Measurements from ENCODE around the gene EEF1A2. TPM values are rescaled to one million over a fixed set of nuclear protein-coding genes. Genes with fewer than 3 reads are reported as not detected.

Gene EEF1A2
- total and polyA plus RNA-seq, 12 donors, result 59.5 to 407 (median 139) TPM

DNA sequence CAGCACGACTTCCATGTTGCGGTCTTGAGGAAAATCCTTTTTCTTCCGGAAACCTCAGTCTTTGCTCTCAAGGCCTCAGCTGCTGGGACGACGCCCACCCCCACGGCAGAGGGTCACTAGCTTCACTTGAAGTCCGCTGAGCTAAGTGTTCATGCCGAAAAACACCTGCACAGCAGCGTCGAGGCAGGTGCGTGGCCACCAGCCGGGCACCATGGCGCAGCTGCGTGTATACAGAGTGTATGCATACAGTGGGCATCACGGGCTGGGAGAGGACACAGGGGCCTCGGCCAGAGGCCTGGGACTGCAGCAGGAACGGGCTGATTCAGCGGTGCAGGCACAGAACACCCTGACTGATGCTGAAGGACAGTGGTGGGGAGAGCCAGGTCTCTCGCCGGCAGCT is 46.5 kb downstream of the EEF1A2 start:
- Histone ChIP-seq H3K4me1 (replicated peaks in 1 of 2) (no peaks in the 10 kb centered on the region), H3K9me3 (replicated peaks in 1 of 3) (no peaks in the 10 kb centered on the region), H3K27me3 (peaks cover 15% of the 10 kb centered on the region), H3K36me3 (replicated peaks in 1 of 2) (no peaks in the 10 kb centered on the region), H3K27ac (peak overlapping the region in 1 of 5 donors; percentile 74), H3K4me3 (no peak overlapping the region)
- TF ChIP-seq POLR2A (IDR thresholded peaks at IDR 0.05), result no peak
- TF ChIP-seq, protein P1, sequence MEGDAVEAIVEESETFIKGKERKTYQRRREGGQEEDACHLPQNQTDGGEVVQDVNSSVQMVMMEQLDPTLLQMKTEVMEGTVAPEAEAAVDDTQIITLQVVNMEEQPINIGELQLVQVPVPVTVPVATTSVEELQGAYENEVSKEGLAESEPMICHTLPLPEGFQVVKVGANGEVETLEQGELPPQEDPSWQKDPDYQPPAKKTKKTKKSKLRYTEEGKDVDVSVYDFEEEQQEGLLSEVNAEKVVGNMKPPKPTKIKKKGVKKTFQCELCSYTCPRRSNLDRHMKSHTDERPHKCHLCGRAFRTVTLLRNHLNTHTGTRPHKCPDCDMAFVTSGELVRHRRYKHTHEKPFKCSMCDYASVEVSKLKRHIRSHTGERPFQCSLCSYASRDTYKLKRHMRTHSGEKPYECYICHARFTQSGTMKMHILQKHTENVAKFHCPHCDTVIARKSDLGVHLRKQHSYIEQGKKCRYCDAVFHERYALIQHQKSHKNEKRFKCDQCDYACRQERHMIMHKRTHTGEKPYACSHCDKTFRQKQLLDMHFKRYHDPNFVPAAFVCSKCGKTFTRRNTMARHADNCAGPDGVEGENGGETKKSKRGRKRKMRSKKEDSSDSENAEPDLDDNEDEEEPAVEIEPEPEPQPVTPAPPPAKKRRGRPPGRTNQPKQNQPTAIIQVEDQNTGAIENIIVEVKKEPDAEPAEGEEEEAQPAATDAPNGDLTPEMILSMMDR (IDR thresholded peaks at IDR 0.05), result no peak
- 77 to 89% (median 81%) methylated on average over 5 to 20 of the region's 20 CpGs for WGBS, 4 donors
- DNase-seq, result no peak
- intact Hi-C loops (cut with DNase I), result no loop called here

DNA sequence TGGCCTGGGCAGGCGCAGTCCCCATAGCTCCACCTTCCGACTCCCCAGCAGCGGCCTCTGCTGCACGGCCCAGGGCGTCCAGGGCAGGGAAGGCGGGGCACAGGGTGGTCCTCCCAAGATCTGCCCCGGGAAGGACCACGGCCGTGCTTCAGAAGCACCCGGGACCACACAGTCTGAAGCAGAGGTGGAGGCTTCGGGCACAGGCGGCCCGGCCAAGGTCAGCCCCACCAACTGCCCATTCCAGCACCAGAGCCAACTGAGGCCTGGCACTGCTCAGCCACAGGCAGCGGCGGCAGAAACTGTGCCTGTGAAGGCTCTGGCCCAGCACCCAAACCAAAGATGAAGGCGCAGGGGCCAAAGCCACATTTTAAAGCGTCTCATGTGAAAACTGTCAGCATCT is 47.1 kb downstream of the EEF1A2 start:
- no peaks in the 10 kb centered on the region for H3K36me3 ChIP-seq (replicated peaks in 1 of 2)
- intact Hi-C loops (cut with DNase I), result no loop called here
- H3K4me1 ChIP-seq (replicated peaks in 1 of 2), result no peaks in the 10 kb centered on the region
- no peak overlapping the region for H3K27ac ChIP-seq
- 83 to 100% (median 91%) methylated on average over 4 to 17 of the region's 17 CpGs for WGBS, 4 donors
- no peak overlapping the region for H3K4me3 ChIP-seq
- peaks cover 13% of the 10 kb centered on the region for H3K27me3 ChIP-seq
- no peaks in the 10 kb centered on the region for H3K9me3 ChIP-seq (replicated peaks in 1 of 3)
- TF ChIP-seq, protein P1 (IDR thresholded peaks at IDR 0.05), result no peak
- no peak for TF ChIP-seq POLR2A (IDR thresholded peaks at IDR 0.05)
- DNase-seq, result no peak

DNA sequence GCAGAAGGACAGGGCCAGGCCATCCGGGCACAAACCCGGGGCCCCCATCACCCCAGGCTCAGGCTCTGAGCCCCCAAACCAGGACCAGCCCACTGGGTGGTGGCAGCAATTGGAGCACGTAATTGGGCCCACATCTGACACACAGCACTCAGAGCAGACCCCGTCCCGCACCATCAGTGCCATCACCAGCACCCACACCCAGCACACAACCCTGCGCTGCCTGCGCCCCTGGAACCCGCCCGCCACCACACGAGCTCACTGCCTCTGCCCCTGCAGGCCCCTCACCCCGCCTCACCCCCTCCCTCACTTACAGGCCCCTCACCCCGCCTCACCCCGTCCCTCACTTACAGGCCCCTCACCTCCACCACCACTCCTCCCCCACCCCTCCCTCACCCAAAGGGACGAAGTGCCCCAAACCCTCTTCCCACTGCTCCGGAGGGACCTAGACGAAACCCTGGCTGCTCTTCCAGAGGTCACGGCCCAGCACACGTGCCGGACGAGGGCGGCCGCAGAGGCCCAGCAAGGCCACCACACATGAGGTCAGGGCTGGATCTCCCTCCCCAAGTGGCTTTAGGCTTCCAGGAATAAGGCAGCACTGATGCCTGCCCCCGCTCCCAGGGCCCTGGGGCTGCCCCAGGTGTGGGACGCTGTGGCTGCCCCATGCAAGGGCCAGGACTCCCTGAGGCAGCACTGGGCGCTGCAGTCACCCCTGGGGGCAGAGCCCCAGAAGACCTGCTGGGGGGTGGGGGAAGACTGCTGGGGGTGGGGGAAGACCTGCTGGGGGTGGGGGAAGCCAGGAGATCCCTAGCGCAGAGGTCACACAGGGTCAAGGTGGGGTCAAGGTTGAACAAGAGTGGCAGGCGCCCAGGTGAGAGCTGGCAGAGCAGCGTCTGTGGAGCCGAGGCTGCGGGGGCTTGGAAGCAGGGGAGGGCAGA is 48.8 kb downstream of the EEF1A2 start:
- no peaks in the 10 kb centered on the region for H3K36me3 ChIP-seq (replicated peaks in 1 of 2)
- 68 to 75% (median 71%) methylated on average over 20 to 30 of the region's 30 CpGs for WGBS, 4 donors
- no peaks in the 10 kb centered on the region for H3K9me3 ChIP-seq (replicated peaks in 1 of 3)
- H3K4me1 ChIP-seq (replicated peaks in 1 of 2), result no peaks in the 10 kb centered on the region
- no peak overlapping the region for H3K4me3 ChIP-seq
- TF ChIP-seq, protein P1 (IDR thresholded peaks at IDR 0.05), result no peak
- TF ChIP-seq POLR2A (IDR thresholded peaks at IDR 0.05), result no peak
- no peak overlapping the region for H3K27ac ChIP-seq
- intact Hi-C loops (cut with DNase I), result no loop called here
- H3K27me3 ChIP-seq, result no peaks in the 10 kb centered on the region
- DNase-seq, result no peak

DNA sequence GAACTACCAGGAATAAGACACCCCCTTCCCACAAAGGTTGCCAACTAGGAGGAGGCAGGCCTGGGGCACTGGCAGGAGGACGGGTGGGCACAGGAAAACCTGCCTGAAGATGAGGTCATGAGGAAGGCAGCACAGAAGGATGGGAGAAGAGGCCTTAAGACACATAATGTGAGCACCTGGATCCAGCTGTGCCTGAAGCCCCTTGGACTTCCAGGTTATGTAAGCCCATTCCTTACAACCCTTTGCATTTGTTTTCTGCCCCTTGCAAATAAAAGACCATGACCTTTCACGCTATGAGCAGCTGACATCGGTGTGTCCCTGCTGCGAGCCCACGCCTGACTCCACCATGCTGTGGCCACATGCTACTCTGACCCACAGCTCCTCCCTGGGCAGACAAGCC is 49.9 kb downstream of the EEF1A2 start:
- WGBS, 4 donors, result 68 to 90% (median 80%) methylated on average over 5 of the region's 5 CpGs
- Histone ChIP-seq H3K4me1 (replicated peaks in 1 of 2) (no peaks in the 10 kb centered on the region), H3K9me3 (replicated peaks in 1 of 3) (no peaks in the 10 kb centered on the region), H3K36me3 (replicated peaks in 1 of 2) (no peaks in the 10 kb centered on the region), H3K4me3 (no peak overlapping the region), H3K27me3 (no peaks in the 10 kb centered on the region), H3K27ac (no peak overlapping the region)
- no peak for DNase-seq
- TF ChIP-seq, protein P1 (IDR thresholded peaks at IDR 0.05), result no peak
- no peak for TF ChIP-seq POLR2A (IDR thresholded peaks at IDR 0.05)
- intact Hi-C loops (cut with DNase I), result no loop called here
